Measurements from ENCODE around the gene CAMK2N2. TPM values are rescaled to one million over a fixed set of nuclear protein-coding genes. Genes with fewer than 3 reads are reported as not detected.
A peak's percentile ranks its signal among the peaks of the same experiment; 100 is the strongest.

The CAMK2N2 gene
- total RNA-seq, 1 experiment from 2014 or later, result 6.1 TPM

- H3K4me1 Mint-ChIP-seq (ENCODE audit: insufficient read depth, unreplicated experiment), result no peaks in the 10 kb centered on the region
- H3K9me3 Mint-ChIP-seq (ENCODE audit: unreplicated experiment), result no peaks in the 10 kb centered on the region
- H3K27me3 Mint-ChIP-seq (ENCODE audit: insufficient read depth, unreplicated experiment), result no peaks in the 10 kb centered on the region
- H3K36me3 Mint-ChIP-seq (ENCODE audit: insufficient read depth, unreplicated experiment), result peaks cover 89% of the 10 kb centered on the region
- no peak overlapping the region for H3K27ac Mint-ChIP-seq (ENCODE audit: low read depth, unreplicated experiment)
- H3K4me3 Mint-ChIP-seq (ENCODE audit: unreplicated experiment), result no peak overlapping the region
- no TSS peak for BruUV-seq (replicated peaks)
- intact Hi-C loops (cut with micrococcal nuclease), result no loop called here
- peak; percentile 26 for TF ChIP-seq CTCF (IDR thresholded peaks at IDR 0.05; ENCODE audit: unreplicated experiment)
- CTCF ChIA-PET, result interaction anchor here (0.7 to 1.1 kb wide), 4 partner anchors 10 to 34 kb away, joined by 3 to 7 read pairs (median 3); no protein-coding TSS in a partner anchor
- peak; percentile 39 for DNase-seq (ENCODE audit: unreplicated experiment)
- POLR2A ChIA-PET, result no interaction called here
Measured at GRCh38 chr3:184305577-184305976, 44.2 kb upstream of the CAMK2N2 start.

GRCh38 chr3:184300378-184300720 is 39.0 kb upstream of the CAMK2N2 start:
- Mint-ChIP-seq H3K4me1 (ENCODE audit: insufficient read depth, unreplicated experiment) (peaks cover 5% of the 10 kb centered on the region), H3K9me3 (ENCODE audit: unreplicated experiment) (no peaks in the 10 kb centered on the region), H3K4me3 (ENCODE audit: unreplicated experiment) (peak overlapping the region; percentile 83), H3K27me3 (ENCODE audit: insufficient read depth, unreplicated experiment) (no peaks in the 10 kb centered on the region), H3K36me3 (ENCODE audit: insufficient read depth, unreplicated experiment) (peaks cover 58% of the 10 kb centered on the region), H3K27ac (ENCODE audit: low read depth, unreplicated experiment) (peak overlapping the region; percentile 82)
- POLR2A ChIA-PET, result interaction anchor here (1.0 to 2.2 kb wide), 5 partner anchors 16 to 124 kb away, joined by 3 to 16 read pairs (median 8); partner anchors contain the start of gene EEF1AKMT4
- CTCF ChIA-PET, result interaction anchor here (0.5 to 1.4 kb wide), 5 partner anchors 11 to 164 kb away, joined by 3 to 6 read pairs (median 4); no protein-coding TSS in a partner anchor
- DNase-seq (ENCODE audit: unreplicated experiment), result peak; percentile 13
- TSS peak; percentile 35 for BruUV-seq (replicated peaks)
- intact Hi-C loops (cut with micrococcal nuclease), result no loop called here
- no peak for TF ChIP-seq CTCF (IDR thresholded peaks at IDR 0.05; ENCODE audit: unreplicated experiment)

- Mint-ChIP-seq H3K4me3 (ENCODE audit: unreplicated experiment) (peak overlapping the region; percentile 83), H3K9me3 (ENCODE audit: unreplicated experiment) (no peaks in the 10 kb centered on the region), H3K36me3 (ENCODE audit: insufficient read depth, unreplicated experiment) (peaks cover 54% of the 10 kb centered on the region), H3K27me3 (ENCODE audit: insufficient read depth, unreplicated experiment) (no peaks in the 10 kb centered on the region), H3K27ac (ENCODE audit: low read depth, unreplicated experiment) (peak overlapping the region; percentile 82), H3K4me1 (ENCODE audit: insufficient read depth, unreplicated experiment) (peaks cover 5% of the 10 kb centered on the region)
- TF ChIP-seq CTCF (IDR thresholded peaks at IDR 0.05; ENCODE audit: unreplicated experiment), result no peak
- ChIA-PET POLR2A (interaction anchor here (0.7 to 2.2 kb wide), 14 partner anchors 12 to 166 kb away, joined by 3 to 16 read pairs (median 4); partner anchors contain the start of genes EEF1AKMT4 and EIF2B5), CTCF (interaction anchor here (0.5 to 1.4 kb wide), 6 partner anchors 10 to 478 kb away, joined by 3 to 6 read pairs (median 4); no protein-coding TSS in a partner anchor)
- intact Hi-C loops (cut with micrococcal nuclease), result loop anchor here (1.0 kb wide), 1 partner anchor 49 kb away; no protein-coding TSS in a partner anchor
- TSS peak; percentile 92 for BruUV-seq (replicated peaks)
- DNase-seq (ENCODE audit: unreplicated experiment), result peak; percentile 33
Measured at GRCh38 chr3:184299488-184300377, 38.4 kb upstream of the CAMK2N2 start.

Measured in MCF 10A (cell line).